A673 (cell line): ENCODE results near the gene PLEK.

Experiments
- CTCF ChIP-seq: fragments of 300-800, 200-600 bp; sonication (generic); conservative IDR thresholded peaks from 2 replicates; pipeline ENCODE4 v1.5.1; 2017; ENCODE audit warnings: low read depth, mild to moderate bottlenecking, antibody characterized with exemption, low read length, moderate library complexity, mixed read lengths
- EZH2 ChIP-seq: fragments of 200-600 bp; sonication (generic); IDR thresholded peaks from 2 replicates; pipeline ENCODE4 v1.6.1; 2017; ENCODE audit warnings: borderline replicate concordance, low read depth, mild to moderate bottlenecking, mixed read lengths, antibody characterized with exemption, low read length; ENCODE audit not compliant: poor library complexity, severe bottlenecking

- no peak for TF ChIP-seq EZH2
- no peak for TF ChIP-seq CTCF
Measured at GRCh38 chr2:68369337-68369734, 4.3 kb downstream of the PLEK start.
